Measurements from ENCODE around the gene DNAJC15.
"Not testable (repeated sequence)": the region's sequence is repeated elsewhere in the genome, so short reads cannot be mapped to it uniquely, and the experiment has no call there.

Gene DNAJC15

DNA sequence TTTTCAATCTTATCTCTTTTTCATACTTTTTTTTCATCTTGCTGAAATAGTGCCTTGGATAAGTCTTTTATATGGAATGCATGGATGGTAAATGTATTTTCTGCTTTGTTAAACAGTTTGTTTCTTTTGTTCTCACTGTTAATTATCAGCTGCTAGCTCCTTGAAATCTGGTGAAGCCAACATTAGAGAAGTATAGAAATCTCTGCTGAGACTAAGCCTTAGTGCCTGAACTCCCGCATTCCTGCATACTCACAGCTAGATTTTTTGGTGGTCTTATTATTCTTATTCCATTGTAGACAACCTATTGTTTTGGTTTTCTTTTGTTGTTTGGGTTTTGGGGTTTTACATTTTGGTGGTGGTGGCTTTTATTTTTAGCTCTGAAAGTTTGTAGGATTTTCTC lies 48.4 kb downstream of the DNAJC15 start:
- no peaks in the 10 kb centered on the region for H3K4me1 ChIP-seq (ENCODE audit: insufficient read depth, low read length)
- H3K36me3 ChIP-seq (ENCODE audit: insufficient read depth, low read length): no peaks in the 10 kb centered on the region
- H2AFZ ChIP-seq (ENCODE audit: low read depth, low read length): no peak overlapping the region
- no peak overlapping the region for H3K4me3 ChIP-seq (ENCODE audit: low read length)
- H3K27me3 ChIP-seq (ENCODE audit: insufficient read depth, low read length): no peaks in the 10 kb centered on the region
- no peaks in the 10 kb centered on the region for H3K9me3 ChIP-seq (ENCODE audit: low read length)

GRCh38 chr13:43072394-43072793 lies 49.0 kb downstream of the DNAJC15 start:
- Histone ChIP-seq H3K36me3 (ENCODE audit: insufficient read depth, low read length) (no peaks in the 10 kb centered on the region), H2AFZ (ENCODE audit: low read depth, low read length) (no peak overlapping the region), H3K4me3 (ENCODE audit: low read length) (no peak overlapping the region), H3K9me3 (ENCODE audit: low read length) (no peaks in the 10 kb centered on the region), H3K27me3 (ENCODE audit: insufficient read depth, low read length) (no peaks in the 10 kb centered on the region), H3K4me1 (ENCODE audit: insufficient read depth, low read length) (peaks cover 2% of the 10 kb centered on the region)

DNA sequence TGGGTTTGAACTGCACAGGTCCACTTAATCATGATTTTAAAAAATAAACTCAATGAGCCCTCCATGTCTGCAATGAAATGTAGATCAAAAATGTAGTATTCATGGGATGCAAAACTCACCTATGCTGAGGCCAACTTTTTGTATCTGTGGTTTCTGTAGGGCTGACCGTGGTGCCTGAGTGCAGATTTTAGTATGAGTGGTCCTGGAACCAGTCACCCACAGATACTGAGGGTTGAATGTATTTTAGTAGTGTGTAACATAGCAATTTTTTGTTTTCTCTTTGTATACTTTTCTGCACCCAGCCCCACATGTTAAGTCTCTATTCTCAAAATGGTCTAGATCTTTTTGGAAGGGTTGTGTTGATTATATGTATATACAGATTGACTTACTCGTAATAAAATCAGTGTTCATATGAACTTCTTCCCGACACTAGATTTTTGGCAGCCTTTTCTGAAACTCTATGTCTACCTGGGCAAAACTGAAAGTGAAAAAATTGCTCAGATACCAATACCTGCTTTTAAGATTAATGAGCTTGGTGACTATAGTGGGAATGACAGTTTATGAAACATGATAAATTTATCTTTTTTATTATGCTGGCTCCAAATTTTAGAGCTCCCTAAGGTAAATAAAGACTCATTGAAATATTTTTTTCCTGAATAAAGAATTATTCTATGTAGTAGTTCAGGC lies 51.6 kb downstream of the DNAJC15 start:
- Histone ChIP-seq H3K36me3 (ENCODE audit: insufficient read depth, low read length) (no peaks in the 10 kb centered on the region), H3K9me3 (ENCODE audit: low read length) (no peaks in the 10 kb centered on the region), H3K27me3 (ENCODE audit: insufficient read depth, low read length) (no peaks in the 10 kb centered on the region), H2AFZ (ENCODE audit: low read depth, low read length) (no peak overlapping the region), H3K4me1 (ENCODE audit: insufficient read depth, low read length) (peaks cover 7% of the 10 kb centered on the region), H3K4me3 (ENCODE audit: low read length) (no peak overlapping the region)

DNA sequence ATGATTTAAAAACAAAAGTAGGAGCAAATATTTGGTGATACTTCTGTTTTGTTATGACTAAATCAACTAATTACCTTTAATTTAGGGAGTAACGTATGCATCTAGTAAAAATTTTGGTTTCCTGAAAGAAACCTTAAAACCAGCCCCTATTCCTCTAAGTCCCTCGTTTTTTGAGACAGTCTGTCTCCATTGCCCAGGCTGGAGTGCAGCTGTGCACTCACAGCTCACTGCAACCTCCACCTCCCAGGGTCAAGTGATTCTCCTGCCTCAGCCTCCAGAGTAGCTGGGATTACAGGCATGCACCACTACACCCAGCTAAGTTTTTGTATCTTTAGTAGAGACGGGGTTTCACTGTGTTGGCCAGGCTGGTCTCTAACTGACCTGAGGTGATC lies 52.1 kb downstream of the DNAJC15 start:
- H3K36me3 ChIP-seq (ENCODE audit: insufficient read depth, low read length); H2AFZ ChIP-seq (ENCODE audit: low read depth, low read length); H3K4me3 ChIP-seq (ENCODE audit: low read length); H3K4me1 ChIP-seq (ENCODE audit: insufficient read depth, low read length); H3K9me3 ChIP-seq (ENCODE audit: low read length); H3K27me3 ChIP-seq (ENCODE audit: insufficient read depth, low read length): not testable (repeated sequence)

DNA sequence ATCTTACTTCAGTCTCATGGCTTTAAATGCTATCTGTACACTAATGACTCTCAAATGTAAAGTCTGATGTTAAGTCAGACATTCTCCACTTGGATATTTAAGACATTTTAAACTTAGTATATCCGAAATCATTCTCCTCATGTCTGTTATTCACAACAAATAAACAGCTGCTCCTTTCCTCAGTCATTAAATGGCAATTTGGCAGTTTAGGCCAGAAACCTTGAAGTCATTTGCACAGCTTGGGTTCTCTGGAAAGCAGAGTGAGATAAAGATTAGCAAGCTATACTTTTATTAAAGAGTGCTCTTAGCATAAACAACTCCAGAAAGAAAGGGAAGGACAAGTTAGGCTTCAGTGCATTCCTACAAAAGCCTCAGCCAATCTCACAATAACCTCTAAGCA lies 53.7 kb downstream of the DNAJC15 start:
- H3K4me1 ChIP-seq (ENCODE audit: insufficient read depth, low read length): peaks cover 7% of the 10 kb centered on the region
- H3K36me3 ChIP-seq (ENCODE audit: insufficient read depth, low read length): no peaks in the 10 kb centered on the region
- H3K27me3 ChIP-seq (ENCODE audit: insufficient read depth, low read length): no peaks in the 10 kb centered on the region
- no peak overlapping the region for H3K4me3 ChIP-seq (ENCODE audit: low read length)
- no peaks in the 10 kb centered on the region for H3K9me3 ChIP-seq (ENCODE audit: low read length)
- H2AFZ ChIP-seq (ENCODE audit: low read depth, low read length): no peak overlapping the region

- H3K4me1 ChIP-seq (ENCODE audit: insufficient read depth, low read length): peaks cover 7% of the 10 kb centered on the region
- H3K4me3 ChIP-seq (ENCODE audit: low read length): no peak overlapping the region
- no peaks in the 10 kb centered on the region for H3K9me3 ChIP-seq (ENCODE audit: low read length)
- no peaks in the 10 kb centered on the region for H3K36me3 ChIP-seq (ENCODE audit: insufficient read depth, low read length)
- no peak overlapping the region for H2AFZ ChIP-seq (ENCODE audit: low read depth, low read length)
- no peaks in the 10 kb centered on the region for H3K27me3 ChIP-seq (ENCODE audit: insufficient read depth, low read length)
Observed at GRCh38 chr13:43077461-43077860, 54.1 kb downstream of the DNAJC15 start.

- no peaks in the 10 kb centered on the region for H3K27me3 ChIP-seq (ENCODE audit: insufficient read depth, low read length)
- H3K4me3 ChIP-seq (ENCODE audit: low read length): no peak overlapping the region
- no peaks in the 10 kb centered on the region for H3K36me3 ChIP-seq (ENCODE audit: insufficient read depth, low read length)
- no peaks in the 10 kb centered on the region for H3K9me3 ChIP-seq (ENCODE audit: low read length)
- H2AFZ ChIP-seq (ENCODE audit: low read depth, low read length): no peak overlapping the region
- H3K4me1 ChIP-seq (ENCODE audit: insufficient read depth, low read length): peaks cover 7% of the 10 kb centered on the region
Observed at GRCh38 chr13:43077906-43078305, 54.5 kb downstream of the DNAJC15 start.

DNA sequence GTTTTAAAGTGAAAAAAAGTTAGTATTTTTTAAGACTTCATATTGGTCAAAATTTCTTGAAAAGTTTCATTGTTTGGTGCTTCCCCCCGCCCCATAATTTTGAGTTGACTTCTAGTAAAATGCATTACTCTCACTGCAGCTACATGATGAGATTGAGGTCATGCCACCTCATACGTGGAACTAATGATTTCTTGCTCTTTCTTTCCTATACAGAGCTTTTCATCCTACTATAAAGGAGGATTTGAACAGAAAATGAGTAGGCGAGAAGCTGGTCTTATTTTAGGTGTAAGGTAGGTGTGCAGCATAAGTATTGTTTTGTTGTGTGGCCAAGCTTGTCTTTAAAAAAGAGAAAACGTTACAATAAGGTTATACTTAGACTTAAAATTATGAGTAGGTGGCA lies 55.0 kb downstream of the DNAJC15 start:
- no peaks in the 10 kb centered on the region for H3K36me3 ChIP-seq (ENCODE audit: insufficient read depth, low read length)
- no peak overlapping the region for H2AFZ ChIP-seq (ENCODE audit: low read depth, low read length)
- H3K4me3 ChIP-seq (ENCODE audit: low read length): no peak overlapping the region
- H3K4me1 ChIP-seq (ENCODE audit: insufficient read depth, low read length): peaks cover 7% of the 10 kb centered on the region
- no peaks in the 10 kb centered on the region for H3K9me3 ChIP-seq (ENCODE audit: low read length)
- H3K27me3 ChIP-seq (ENCODE audit: insufficient read depth, low read length): no peaks in the 10 kb centered on the region

GRCh38 chr13:43079392-43079931 lies 56.1 kb downstream of the DNAJC15 start:
- H3K27me3 ChIP-seq (ENCODE audit: insufficient read depth, low read length): no peaks in the 10 kb centered on the region
- no peaks in the 10 kb centered on the region for H3K36me3 ChIP-seq (ENCODE audit: insufficient read depth, low read length)
- no peak overlapping the region for H2AFZ ChIP-seq (ENCODE audit: low read depth, low read length)
- peaks cover 7% of the 10 kb centered on the region for H3K4me1 ChIP-seq (ENCODE audit: insufficient read depth, low read length)
- H3K9me3 ChIP-seq (ENCODE audit: low read length): no peaks in the 10 kb centered on the region
- no peak overlapping the region for H3K4me3 ChIP-seq (ENCODE audit: low read length)

- Histone ChIP-seq H3K4me1 (ENCODE audit: insufficient read depth, low read length) (peaks cover 7% of the 10 kb centered on the region), H3K27me3 (ENCODE audit: insufficient read depth, low read length) (no peaks in the 10 kb centered on the region), H3K4me3 (ENCODE audit: low read length) (no peak overlapping the region), H3K36me3 (ENCODE audit: insufficient read depth, low read length) (no peaks in the 10 kb centered on the region), H3K9me3 (ENCODE audit: low read length) (no peaks in the 10 kb centered on the region), H2AFZ (ENCODE audit: low read depth, low read length) (no peak overlapping the region)
Observed at GRCh38 chr13:43080199-43080598, 56.8 kb downstream of the DNAJC15 start.

DNA sequence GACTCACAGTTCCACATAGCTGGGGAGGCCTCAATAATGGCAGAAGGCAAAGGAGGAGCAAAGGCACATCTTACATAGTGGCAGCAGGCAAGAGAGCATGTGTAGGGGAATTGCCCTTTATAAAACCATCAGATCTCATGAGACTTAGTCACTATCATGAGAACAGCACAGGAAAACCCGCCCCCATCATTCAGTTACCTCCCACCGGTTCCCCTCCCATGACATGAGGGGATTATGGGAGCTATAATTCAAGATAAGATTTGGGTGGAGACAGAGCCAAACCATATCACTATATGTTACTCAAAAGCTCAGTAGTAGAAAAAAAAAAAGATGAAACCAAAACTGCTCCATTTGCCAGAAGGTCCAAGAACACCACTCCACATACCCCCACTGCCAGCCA lies 58.5 kb downstream of the DNAJC15 start:
- Histone ChIP-seq H3K27me3 (ENCODE audit: insufficient read depth, low read length) (no peaks in the 10 kb centered on the region), H3K9me3 (ENCODE audit: low read length) (no peaks in the 10 kb centered on the region), H3K4me3 (ENCODE audit: low read length) (no peak overlapping the region), H3K36me3 (ENCODE audit: insufficient read depth, low read length) (no peaks in the 10 kb centered on the region), H2AFZ (ENCODE audit: low read depth, low read length) (no peak overlapping the region), H3K4me1 (ENCODE audit: insufficient read depth, low read length) (peaks cover 7% of the 10 kb centered on the region)

GRCh38 chr13:43083750-43084149 lies 60.4 kb downstream of the DNAJC15 start:
- Histone ChIP-seq H3K4me1 (ENCODE audit: insufficient read depth, low read length) (no peaks in the 10 kb centered on the region), H3K9me3 (ENCODE audit: low read length) (no peaks in the 10 kb centered on the region), H3K4me3 (ENCODE audit: low read length) (no peak overlapping the region), H2AFZ (ENCODE audit: low read depth, low read length) (no peak overlapping the region), H3K36me3 (ENCODE audit: insufficient read depth, low read length) (no peaks in the 10 kb centered on the region), H3K27me3 (ENCODE audit: insufficient read depth, low read length) (no peaks in the 10 kb centered on the region)

GRCh38 chr13:43085545-43085944 lies 62.2 kb downstream of the DNAJC15 start:
- Histone ChIP-seq H3K4me1 (ENCODE audit: insufficient read depth, low read length) (no peaks in the 10 kb centered on the region), H3K9me3 (ENCODE audit: low read length) (no peaks in the 10 kb centered on the region), H2AFZ (ENCODE audit: low read depth, low read length) (no peak overlapping the region), H3K27me3 (ENCODE audit: insufficient read depth, low read length) (no peaks in the 10 kb centered on the region), H3K4me3 (ENCODE audit: low read length) (no peak overlapping the region), H3K36me3 (ENCODE audit: insufficient read depth, low read length) (no peaks in the 10 kb centered on the region)

GRCh38 chr13:43086181-43086580 lies 62.8 kb downstream of the DNAJC15 start:
- Histone ChIP-seq H3K4me1 (ENCODE audit: insufficient read depth, low read length) (no peaks in the 10 kb centered on the region), H3K27me3 (ENCODE audit: insufficient read depth, low read length) (no peaks in the 10 kb centered on the region), H3K9me3 (ENCODE audit: low read length) (no peaks in the 10 kb centered on the region), H3K4me3 (ENCODE audit: low read length) (no peak overlapping the region), H2AFZ (ENCODE audit: low read depth, low read length) (no peak overlapping the region), H3K36me3 (ENCODE audit: insufficient read depth, low read length) (no peaks in the 10 kb centered on the region)

Measured in neuron (in vitro differentiated cells).